Astrocyte (in vitro differentiated cells and primary cell): Measurements from ENCODE around the gene ZNF331. TPM values are rescaled to one million over a fixed set of nuclear protein-coding genes. Genes with fewer than 3 reads are reported as not detected.

Experiments used
- DNase-seq: peaks from one replicate; pipeline ENCODE4 v3.0.0-alpha.2; 2010; ENCODE audit warnings: low read depth
- FAIRE-seq: peaks from 2 replicates; lab custom pipeline; 2011; peaks lifted over from hg19 to GRCh38; lab: Jason Lieb, UNC
- H2AFZ ChIP-seq: 2 replicates; pipeline ENCODE4 v1.6.0; 2012; ENCODE audit warnings: low read depth, low read length, inconsistent platforms
- H3K27ac ChIP-seq: 2 replicates; pipeline ENCODE4 v1.5.1; 2011; ENCODE audit warnings: low read depth, low read length, inconsistent platforms
- H3K27me3 ChIP-seq: 2 replicates; pipeline ENCODE4 v1.6.0; 2011; ENCODE audit warnings: low read length, inconsistent platforms; ENCODE audit not compliant: insufficient read depth
- H3K36me3 ChIP-seq: 2 replicates; pipeline ENCODE4 v1.5.1; 2011; ENCODE audit warnings: low read length, inconsistent platforms; ENCODE audit not compliant: insufficient read depth
- H3K4me1 ChIP-seq: 2 replicates; pipeline ENCODE4 v1.5.1; 2011; ENCODE audit warnings: low read length, inconsistent platforms; ENCODE audit not compliant: insufficient read depth
- H3K4me2 ChIP-seq: 2 replicates; pipeline ENCODE4 v1.6.0; 2012; ENCODE audit warnings: low read length, inconsistent platforms
- H3K4me3 ChIP-seq: 2 replicates; pipeline ENCODE4 v1.5.1; 2011; ENCODE audit warnings: low read depth, mild to moderate bottlenecking, low read length, inconsistent platforms; ENCODE audit not compliant: insufficient read depth
- H3K79me2 ChIP-seq: 2 replicates; pipeline ENCODE4 v1.6.0; 2012; ENCODE audit warnings: mild to moderate bottlenecking, low read length, inconsistent platforms; ENCODE audit not compliant: insufficient read depth
- H3K9ac ChIP-seq: 2 replicates; pipeline ENCODE4 v1.6.0; 2012; ENCODE audit warnings: mild to moderate bottlenecking, low read length, inconsistent platforms
- H3K9me3 ChIP-seq: 2 replicates; pipeline ENCODE4 v1.5.1; 2012; ENCODE audit warnings: low read depth, mild to moderate bottlenecking, low read length, inconsistent platforms; ENCODE audit not compliant: insufficient read depth
- H4K20me1 ChIP-seq: 2 replicates; pipeline ENCODE4 v1.6.0; 2012; ENCODE audit warnings: low read length, inconsistent platforms; ENCODE audit not compliant: insufficient read depth
- H3K27ac Mint-ChIP-seq: one replicate; pipeline ENCODE4 v1.8.0; 2021; ENCODE audit warnings: mild to moderate bottlenecking, mixed read lengths; ENCODE audit not compliant: unreplicated experiment
- H3K27me3 Mint-ChIP-seq: one replicate; pipeline ENCODE4 v1.8.0; 2021; ENCODE audit warnings: low read depth, mixed read lengths; ENCODE audit not compliant: unreplicated experiment
- H3K36me3 Mint-ChIP-seq: one replicate; pipeline ENCODE4 v1.8.0; 2021; ENCODE audit warnings: low read depth, mixed read lengths; ENCODE audit not compliant: unreplicated experiment
- H3K4me1 Mint-ChIP-seq: one replicate; pipeline ENCODE4 v1.8.0; 2021; ENCODE audit warnings: low read depth, mixed read lengths; ENCODE audit not compliant: unreplicated experiment
- H3K4me3 Mint-ChIP-seq: one replicate; pipeline ENCODE4 v1.8.0; 2021; ENCODE audit warnings: mild to moderate bottlenecking, moderate library complexity, mixed read lengths; ENCODE audit not compliant: unreplicated experiment
- H3K9me3 Mint-ChIP-seq: one replicate; pipeline ENCODE4 v1.8.0; 2021; ENCODE audit warnings: mild to moderate bottlenecking, mixed read lengths; ENCODE audit not compliant: unreplicated experiment
- CTCF ChIP-seq: IDR thresholded peaks from 2 replicates; pipeline ENCODE4 v1.5.1; 2011; ENCODE audit warnings: low read depth, mild to moderate bottlenecking, inconsistent platforms, low read length, moderate library complexity; ENCODE audit not compliant: insufficient read depth
- EZH2 ChIP-seq: IDR thresholded peaks from 2 replicates; pipeline ENCODE4 v1.6.1; 2012; ENCODE audit warnings: mild to moderate bottlenecking, low read length, inconsistent platforms; ENCODE audit not compliant: insufficient read depth
- total RNA-seq: library from RNA; stranded (reverse); gene quantifications from 2 replicates; pipeline ENCODE4 v1.2.1, GENCODE V29; 2021

The ZNF331 gene
- total RNA-seq, 1 donor from 2014 or later = 4.8 TPM

- Histone ChIP-seq H3K27me3 (no peaks in the 10 kb centered on the region), H3K9me3 (peaks cover 9% of the 10 kb centered on the region), H2AFZ (no peak overlapping the region), H3K4me1 (peaks cover 9% of the 10 kb centered on the region), H3K4me3 (no peak overlapping the region), H3K36me3 (no peaks in the 10 kb centered on the region), H3K4me2 (no peak overlapping the region), H3K27ac (no peak overlapping the region), H3K79me2 (peaks cover 9% of the 10 kb centered on the region), H3K9ac (no peak overlapping the region), H4K20me1 (no peaks in the 10 kb centered on the region)
- TF ChIP-seq CTCF = no peak
- TF ChIP-seq EZH2 = no peak
- Mint-ChIP-seq H3K4me3 (no peak overlapping the region), H3K27me3 (no peaks in the 10 kb centered on the region), H3K27ac (no peak overlapping the region), H3K36me3 (no peaks in the 10 kb centered on the region), H3K9me3 (peaks cover 2% of the 10 kb centered on the region), H3K4me1 (no peaks in the 10 kb centered on the region)
- FAIRE-seq (no peak), DNase-seq (no peak)
These were observed 20.7 kb upstream of the ZNF331 start for GRCh38 chr19:53517114-53517741.

GRCh38 chr19:53518121-53518520, 19.8 kb upstream of the ZNF331 start:
- Histone ChIP-seq H3K9ac (no peak overlapping the region), H3K27ac (no peak overlapping the region), H3K4me1 (peaks cover 9% of the 10 kb centered on the region), H3K4me3 (no peak overlapping the region), H3K4me2 (no peak overlapping the region), H4K20me1 (no peaks in the 10 kb centered on the region), H3K27me3 (no peaks in the 10 kb centered on the region), H3K9me3 (peaks cover 9% of the 10 kb centered on the region), H3K79me2 (peaks cover 9% of the 10 kb centered on the region), H3K36me3 (no peaks in the 10 kb centered on the region), H2AFZ (no peak overlapping the region)
- Mint-ChIP-seq H3K27ac (no peak overlapping the region), H3K9me3 (peaks cover 2% of the 10 kb centered on the region), H3K27me3 (no peaks in the 10 kb centered on the region), H3K4me3 (no peak overlapping the region), H3K4me1 (no peaks in the 10 kb centered on the region), H3K36me3 (no peaks in the 10 kb centered on the region)
- FAIRE-seq (no peak), DNase-seq (no peak)
- TF ChIP-seq CTCF (no peak), EZH2 (no peak)

- FAIRE-seq (no peak), DNase-seq (no peak)
- no peaks in the 10 kb centered on the region for H3K4me1 Mint-ChIP-seq
These were observed 19.2 kb upstream of the ZNF331 start for GRCh38 chr19:53518716-53519115.

More at GRCh38 chr19:53518716-53519115, 19.2 kb upstream of the ZNF331 start:
- TF ChIP-seq EZH2 (no peak), CTCF (no peak)
- H3K27me3 ChIP-seq = no peaks in the 10 kb centered on the region
- peaks cover 9% of the 10 kb centered on the region for H3K79me2 ChIP-seq
- H3K9me3 Mint-ChIP-seq = peaks cover 2% of the 10 kb centered on the region
- peaks cover 9% of the 10 kb centered on the region for H3K9me3 ChIP-seq
- no peaks in the 10 kb centered on the region for H3K27me3 Mint-ChIP-seq
- no peaks in the 10 kb centered on the region for H3K36me3 Mint-ChIP-seq
- H3K36me3 ChIP-seq = no peaks in the 10 kb centered on the region
- peaks cover 9% of the 10 kb centered on the region for H3K4me1 ChIP-seq
- no peak overlapping the region for H2AFZ ChIP-seq
- H3K27ac Mint-ChIP-seq = no peak overlapping the region
- H3K4me3 ChIP-seq = no peak overlapping the region
- no peak overlapping the region for H3K27ac ChIP-seq
- H3K4me3 Mint-ChIP-seq = no peak overlapping the region
- H4K20me1 ChIP-seq = no peaks in the 10 kb centered on the region
- no peak overlapping the region for H3K4me2 ChIP-seq
- no peak overlapping the region for H3K9ac ChIP-seq
